Left renal pelvis (tissue), 4 donors: ENCODE measurements around the gene JAG2. TPM values are rescaled to one million over a fixed set of nuclear protein-coding genes. Genes with fewer than 3 reads are reported as not detected.

Experiments
- DNase-seq, 4 donors: peaks; one replicate each; pipeline ENCODE4 v3.0.0-alpha.2; 2013; ENCODE audit warnings: low read depth in 4 of 4, low spot score in 3 of 4
- polyA plus RNA-seq, 4 donors: library from polyadenylated mRNA; unstranded; fragments of 120-200 nt; gene quantifications; one replicate each; pipeline ENCODE4 v1.2.1, GENCODE V29; 2013; ENCODE audit not compliant: insufficient read length in 4 of 4

The JAG2 gene
- polyA plus RNA-seq, 4 donors = 5.4 to 10.9 (median 7.4) TPM

GRCh38 chr14:105153331-105153731 lies 15.2 kb downstream of the JAG2 start:
- no peak for DNase-seq

DNA sequence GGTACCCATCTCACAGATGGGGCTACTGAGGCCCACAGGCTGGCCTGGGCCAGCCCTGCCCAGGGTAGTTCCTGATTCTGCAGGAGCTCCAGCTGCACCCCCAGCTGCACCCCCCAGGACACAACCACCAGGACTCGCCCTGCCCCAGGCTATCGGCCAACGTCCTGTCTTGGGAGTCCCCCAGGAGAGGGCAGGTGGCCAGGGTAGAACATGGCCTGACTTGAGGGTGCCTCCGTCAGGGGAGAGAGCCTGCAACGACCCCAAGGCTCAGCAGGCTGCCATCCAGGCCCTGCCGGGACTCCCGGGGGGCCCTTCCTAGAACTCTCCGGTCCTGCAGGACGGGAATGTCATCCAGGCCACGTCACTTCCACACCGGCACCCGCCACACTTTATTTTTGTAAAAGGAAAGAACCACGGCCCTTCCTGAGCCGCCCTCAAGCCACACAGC lies 15.8 kb downstream of the JAG2 start:
- DNase-seq = no peak

DNA sequence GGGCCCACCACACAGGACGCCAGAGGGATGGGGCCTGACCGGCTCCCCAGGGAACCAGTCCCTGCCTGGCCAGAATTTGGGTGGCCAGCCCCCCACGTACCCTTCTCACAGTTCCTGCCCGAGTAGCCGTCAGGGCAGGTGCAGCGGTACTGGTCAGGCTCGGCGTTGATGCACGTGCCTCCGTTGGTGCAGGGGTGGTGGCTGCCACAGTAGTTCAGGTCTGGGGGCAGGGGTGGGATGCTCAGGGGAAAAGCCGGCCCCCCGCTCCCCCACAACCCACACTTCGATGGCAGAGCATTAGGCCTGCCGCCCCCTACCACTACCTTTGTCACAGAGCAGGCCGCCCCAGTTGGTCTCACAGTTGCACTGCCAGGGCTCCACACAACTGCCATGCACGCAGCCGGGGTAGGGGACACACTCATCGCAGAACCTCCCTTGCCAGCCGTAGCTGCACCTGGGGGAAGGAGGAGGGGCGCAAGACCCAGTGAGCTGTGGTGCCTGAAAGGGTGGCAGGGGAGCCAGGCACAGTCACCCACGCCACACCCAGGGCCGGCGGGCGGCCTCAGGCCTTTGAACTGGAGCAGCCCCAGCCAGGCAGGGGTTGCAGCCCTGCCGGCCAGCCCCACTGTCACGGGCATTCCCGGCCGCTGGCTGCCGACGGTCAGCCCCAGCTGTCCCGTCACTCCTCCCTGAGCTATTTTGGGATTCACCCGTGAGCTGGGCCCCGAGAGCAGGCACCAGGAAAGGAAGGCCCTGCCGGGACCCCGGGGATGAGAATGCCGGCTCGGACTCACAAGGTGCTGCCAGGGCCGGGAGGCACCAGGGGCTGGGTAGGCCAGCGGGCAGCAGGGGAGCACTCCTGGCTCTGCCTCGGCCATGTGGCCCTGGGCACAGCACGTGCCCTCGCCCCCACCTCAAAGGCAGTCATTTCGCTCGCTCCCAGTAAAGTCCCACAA lies 16.5 kb downstream of the JAG2 start:
- DNase-seq = no peak

DNA sequence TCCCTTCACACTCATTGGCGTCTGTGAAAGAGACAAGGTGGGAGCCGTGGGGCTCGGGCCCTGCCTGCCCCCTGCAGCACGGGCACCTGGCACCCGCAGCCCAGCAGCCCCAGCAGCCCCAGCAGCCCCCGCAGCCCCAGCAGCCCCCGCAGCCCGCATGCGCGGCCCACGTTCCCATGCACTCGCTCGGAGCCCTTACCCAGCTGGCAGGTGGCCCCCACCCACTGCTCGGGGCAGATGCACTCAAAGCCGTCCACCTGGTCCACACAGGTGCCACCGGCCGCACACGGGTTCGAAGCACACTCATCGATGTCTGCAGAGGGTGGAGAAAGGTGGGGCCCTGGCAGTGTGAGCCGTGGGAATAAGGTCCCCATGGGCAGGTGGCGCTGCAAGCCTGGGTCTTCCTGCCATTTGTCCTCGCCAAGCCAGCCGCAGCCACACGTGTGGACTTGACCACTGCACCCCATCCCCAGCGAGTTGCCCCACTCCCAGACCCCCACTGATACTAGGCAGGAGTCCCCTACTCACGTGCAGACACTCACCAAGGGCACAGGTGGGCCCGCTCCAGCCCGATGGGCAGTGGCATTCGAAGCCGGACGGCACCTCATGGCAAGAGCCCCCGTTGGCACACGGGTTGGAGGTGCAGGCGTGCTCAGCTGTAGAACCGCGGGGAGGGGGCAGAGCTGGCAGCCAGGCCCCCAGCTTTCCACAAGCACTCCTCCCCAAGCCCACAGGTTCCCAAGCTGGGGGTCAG lies 17.3 kb downstream of the JAG2 start:
- DNase-seq = no peak

- no peak for DNase-seq
These were observed 18.1 kb downstream of the JAG2 start for GRCh38 chr14:105150368-105151083.

DNA sequence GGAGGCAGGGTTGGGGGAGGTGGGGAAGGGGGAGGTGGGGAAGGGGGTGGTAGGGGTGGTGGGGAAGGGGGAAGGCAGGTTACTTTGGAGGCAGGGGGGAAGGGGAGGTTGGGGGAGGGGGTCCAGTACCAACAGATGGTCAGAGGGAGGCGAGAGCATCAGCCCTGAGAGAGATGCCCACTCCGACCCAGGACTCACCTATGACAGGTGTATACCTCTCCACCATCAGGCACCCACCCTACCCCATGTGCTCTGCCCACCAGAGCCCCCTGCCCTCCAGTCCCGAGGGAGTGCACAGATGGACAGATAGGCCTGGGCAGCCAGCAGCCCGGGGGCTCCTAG lies 18.6 kb downstream of the JAG2 start:
- DNase-seq = no peak

DNA sequence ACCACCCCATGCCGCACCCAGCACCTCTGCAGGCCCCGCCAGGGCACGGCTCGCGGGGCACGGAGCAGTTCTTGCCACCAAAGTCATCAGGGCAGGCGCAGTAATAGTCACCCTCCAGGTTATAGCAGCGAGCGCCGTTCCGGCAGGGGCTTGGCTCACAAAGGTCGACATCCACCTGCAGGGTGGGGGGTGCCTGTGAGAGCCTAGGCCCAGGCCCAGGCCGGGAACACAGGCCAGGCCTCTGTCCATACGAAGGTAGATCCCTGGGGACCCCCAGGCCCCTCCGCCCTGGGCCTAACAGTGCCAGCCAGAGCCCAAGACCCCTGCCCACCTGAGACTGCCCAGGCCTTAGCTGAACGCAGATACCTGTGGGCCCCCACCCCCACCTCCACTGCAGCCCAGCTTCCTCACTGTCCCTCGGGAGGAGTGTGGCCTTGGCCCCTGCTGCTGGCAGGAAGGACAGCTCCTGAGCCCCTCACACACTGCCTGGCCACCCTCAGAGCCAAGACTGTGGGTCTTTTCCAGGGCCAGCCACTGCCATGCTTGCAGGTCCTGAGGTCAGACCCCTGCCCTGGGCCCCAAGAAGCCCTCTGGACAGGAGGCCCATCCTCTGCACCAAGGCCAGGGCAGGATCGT lies 19.3 kb downstream of the JAG2 start:
- DNase-seq = no peak

- no peak for DNase-seq
These were observed 19.9 kb downstream of the JAG2 start for GRCh38 chr14:105148604-105149145.

DNA sequence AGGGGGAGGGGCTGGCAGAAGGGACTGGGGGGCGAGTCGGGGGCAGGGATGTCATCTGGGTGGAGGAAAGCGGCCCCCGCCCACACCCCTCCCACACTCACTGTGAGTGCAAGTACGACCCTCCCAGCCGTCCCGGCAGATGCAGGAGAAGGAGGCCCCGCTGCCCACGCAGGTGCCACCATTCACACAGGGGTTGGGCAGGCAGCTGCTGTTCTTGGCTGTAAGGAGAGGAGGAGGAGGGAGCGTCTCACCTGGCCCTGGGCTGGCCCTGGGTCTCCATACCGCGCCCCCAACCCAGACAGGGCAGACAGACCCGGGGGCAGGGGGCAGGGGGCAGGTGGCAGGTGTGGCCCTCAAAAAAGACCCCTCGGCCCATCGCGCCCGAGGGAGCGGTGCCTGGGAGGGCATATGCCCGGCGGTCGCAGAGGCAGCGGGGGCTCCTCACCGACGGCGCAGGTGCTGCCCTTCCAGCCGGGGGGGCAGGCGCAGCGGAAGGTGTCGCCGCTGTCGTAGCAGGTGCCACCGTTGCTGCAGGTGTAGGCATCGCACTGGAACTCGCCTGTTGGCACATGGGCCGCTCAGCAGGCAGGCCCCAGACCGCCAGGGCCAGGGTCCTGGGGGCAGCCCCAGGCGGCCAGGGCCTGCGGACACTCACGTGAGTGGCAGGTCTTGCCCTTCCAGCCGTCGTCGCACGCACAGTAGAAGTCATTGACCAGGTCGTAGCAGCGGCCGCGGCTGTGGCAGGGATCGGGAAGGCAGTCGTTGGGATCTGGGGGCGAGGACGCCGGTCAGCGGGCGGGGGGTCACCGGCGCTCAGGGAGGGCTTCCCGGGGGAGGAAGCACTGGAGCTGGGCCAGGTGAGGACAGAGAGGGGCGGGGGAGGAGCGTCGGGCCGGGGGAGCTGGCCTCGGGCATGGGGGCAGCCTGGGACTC lies 20.6 kb downstream of the JAG2 start:
- DNase-seq = no peak

DNA sequence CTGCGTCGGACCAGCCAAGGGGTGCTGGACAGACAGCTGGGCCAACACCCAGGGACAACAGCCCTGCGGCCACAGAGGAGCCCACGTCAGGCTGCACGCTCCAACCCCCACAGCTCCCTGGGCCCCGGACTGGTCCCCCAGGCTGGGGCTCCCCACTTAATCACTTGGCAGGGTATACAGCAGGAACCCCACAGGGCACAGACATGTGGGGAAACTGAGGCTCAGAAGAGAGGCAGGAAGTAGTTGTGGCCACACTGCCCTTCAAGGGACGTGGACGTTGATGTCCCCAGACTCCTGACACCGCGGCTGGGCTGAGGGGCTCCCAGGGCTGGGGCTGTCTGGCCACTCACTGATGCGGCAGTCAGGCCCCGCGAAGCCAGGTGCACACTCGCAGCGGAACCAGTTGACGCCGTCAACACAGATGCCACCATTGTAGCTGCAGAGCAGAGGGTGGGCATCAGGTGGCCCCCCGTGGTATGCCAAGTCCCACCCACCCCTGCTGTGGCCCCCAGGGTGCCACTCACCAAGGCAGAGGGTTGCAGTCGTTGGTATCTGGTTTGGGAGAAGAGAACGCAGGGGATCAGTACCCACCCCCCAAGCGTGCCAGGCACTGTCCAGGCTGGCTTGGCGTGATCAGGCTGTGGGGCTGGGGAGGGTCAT lies 21.5 kb downstream of the JAG2 start:
- no peak for DNase-seq

DNA sequence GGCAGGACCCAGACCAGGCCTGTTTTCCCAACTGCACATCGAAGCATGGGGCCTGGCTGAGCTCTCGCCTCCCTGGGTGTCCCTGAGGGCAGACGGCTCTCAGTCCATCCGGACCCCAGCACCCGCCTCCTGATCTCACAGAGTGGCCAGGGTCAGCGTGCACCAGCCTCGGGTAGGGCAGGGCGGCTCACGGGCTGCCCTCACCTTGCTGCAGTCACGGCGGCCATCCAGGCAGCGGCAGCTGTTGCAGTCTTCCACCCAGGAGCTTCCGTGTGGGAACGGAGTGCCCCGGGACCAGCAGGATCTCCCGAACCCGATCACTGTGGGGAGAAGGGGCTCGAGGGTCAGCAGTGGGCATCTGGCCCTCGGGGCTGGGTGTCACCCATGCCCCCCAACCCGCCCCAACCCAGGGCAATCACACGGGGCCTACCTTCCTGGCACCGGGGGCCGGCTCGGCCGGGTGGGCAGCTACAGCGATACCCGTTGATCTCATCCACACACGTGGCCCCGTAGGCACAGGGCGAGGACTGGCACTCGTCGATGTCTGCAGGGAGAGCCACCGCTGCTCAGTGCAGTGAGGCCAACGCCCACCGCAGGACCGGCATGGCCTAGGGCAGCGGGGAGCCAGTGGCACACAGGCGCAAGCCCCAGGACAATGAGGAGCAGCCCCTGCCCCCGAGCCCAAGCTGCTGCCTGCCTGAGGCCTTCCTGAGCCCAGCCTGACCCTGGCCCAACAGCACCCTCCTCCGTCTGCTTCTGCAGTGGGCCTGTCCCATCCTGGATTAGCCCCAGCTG lies 22.2 kb downstream of the JAG2 start:
- no peak for DNase-seq

- DNase-seq = no peak
These were observed 23.0 kb downstream of the JAG2 start for GRCh38 chr14:105145381-105146180.

DNA sequence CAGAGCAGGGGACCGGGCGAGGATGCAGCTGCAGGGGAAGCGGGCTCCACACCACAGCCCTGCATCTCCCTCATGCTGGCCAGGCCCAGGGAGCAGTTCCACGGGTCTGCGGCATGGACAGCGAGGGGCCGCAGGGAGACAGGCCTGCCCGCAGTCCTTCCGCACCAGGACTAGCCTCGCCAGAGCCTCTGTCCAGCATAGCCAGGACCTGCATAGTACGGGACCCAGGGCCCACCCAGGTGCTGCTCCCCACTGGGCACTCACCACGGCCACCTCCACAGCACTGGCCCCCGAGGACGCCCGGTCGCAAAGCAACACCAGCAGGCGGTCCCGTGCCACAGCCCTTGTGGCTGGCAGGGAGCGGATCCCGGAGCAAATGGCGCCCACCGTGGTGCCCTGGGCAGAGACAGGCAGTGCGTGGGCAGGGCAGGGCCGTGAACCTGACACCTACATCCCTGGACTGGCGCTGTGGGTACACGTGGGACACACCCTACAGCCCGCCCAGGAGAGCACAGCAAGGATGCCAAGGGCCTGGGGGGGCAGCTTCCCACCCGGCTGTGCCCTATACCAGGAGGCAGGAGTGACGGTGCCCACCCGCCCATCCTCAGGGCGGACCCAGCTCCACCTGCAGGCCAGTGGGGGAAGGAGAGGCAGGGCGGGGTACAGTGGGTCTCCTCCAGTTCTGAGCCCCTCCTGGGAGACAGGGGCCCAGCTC lies 23.8 kb downstream of the JAG2 start:
- DNase-seq = no peak

DNA sequence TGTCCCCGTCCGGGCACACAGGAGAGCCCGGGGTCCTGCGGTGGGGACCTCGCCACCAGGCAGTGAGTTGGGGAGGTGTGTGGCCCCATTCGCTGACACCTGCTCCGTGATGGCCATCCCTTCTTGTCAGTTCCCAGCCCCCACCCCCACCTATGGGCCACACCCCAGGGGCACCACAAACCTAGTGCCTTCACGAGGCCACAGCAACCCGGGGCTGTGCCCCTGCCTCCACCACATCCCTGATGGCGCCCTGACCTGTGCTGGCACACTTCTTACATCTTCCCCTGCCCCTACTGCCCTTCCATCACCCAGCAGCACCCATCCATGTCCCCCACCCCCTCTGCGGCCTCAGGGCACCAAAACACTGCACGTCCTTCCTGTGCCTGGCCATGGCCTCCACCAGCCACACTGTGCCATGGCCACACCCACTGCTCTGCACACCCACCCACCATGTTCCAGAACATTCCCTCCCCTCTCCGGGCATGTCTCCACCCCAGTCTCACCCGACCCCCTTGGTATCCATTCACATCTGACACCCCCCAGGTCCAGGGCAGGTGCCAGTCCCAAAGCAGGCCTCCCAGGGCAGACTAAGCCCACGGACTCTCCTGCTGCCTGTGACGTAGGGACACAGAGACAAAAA lies 24.4 kb downstream of the JAG2 start:
- DNase-seq = no peak

DNA sequence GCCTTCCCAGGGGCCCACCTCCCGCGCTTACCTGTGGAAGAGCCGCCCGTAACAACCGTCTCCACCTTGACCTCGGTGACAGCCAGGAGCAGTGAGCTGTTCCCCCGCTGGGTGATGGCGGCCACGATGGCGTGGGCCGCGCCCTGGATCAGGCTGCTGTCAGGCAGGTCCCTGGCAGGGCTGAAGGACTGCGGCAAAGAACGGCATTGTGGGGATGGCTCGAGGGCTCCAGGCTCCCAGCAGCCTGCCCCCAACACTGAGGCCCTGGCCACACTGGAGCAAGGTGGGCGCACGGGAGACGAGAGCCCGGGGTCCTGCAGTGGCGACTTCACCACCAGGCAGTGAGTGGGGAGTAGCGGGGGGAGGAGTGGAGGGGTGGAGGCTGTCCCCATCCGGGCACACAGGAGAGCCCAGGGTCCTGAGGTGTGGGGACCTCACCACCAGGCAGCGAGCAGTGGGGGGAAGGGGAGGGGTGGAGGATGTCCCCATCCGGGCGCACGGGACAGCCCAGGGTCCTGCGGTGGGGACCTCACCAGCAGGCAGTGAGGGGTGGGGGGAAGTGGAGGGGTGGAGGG lies 25.0 kb downstream of the JAG2 start:
- DNase-seq = no peak
